ENCODE data around the gene LYPD6B. TPM values are rescaled to one million over a fixed set of nuclear protein-coding genes. Genes with fewer than 3 reads are reported as not detected.

Gene LYPD6B
- polyA plus RNA-seq, 1 of the 3 experiments (the other 2 are of a cell fraction), result 18.2 TPM

DNA sequence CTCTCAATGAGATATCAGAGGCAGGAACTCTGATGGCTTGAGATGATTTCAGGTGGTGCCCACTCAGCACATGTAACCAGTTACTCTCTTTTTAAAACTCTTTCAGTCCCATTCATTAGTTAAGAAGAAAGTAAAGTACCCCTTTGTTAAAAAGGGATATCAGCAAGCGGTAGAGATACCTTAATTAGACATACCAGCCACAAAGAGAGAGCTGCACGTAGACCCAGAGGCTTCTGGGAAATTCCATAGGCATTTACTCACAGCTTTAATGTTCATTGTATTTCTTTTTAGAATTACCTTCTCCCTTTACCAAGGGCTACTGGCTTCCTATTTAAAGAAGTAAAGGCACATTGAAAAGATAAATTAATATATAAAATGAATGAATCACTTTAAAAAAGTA, 63.3 kb downstream of the LYPD6B start:
- Histone ChIP-seq H3K36me3 (replicated peaks in 1 of 2; ENCODE audit: control insufficient read depth in 1 of 2, insufficient read depth in 2 of 2, low read length in 1 of 2) (no peaks in the 10 kb centered on the region), H3F3A (replicated peaks; ENCODE audit: insufficient read depth) (no peaks in the 10 kb centered on the region), H3K9me2 (no peaks in the 10 kb centered on the region), H3K9me3 (peaks cover 3% of the 10 kb centered on the region; the same call in 1 of the 2 replicates), H3K9ac (no peak overlapping the region), H3K4me1 (ENCODE audit: control insufficient read depth in 1 of 2, insufficient read depth in 2 of 2, low read depth in 1 of 2, low read length in 1 of 2) (peaks cover 0 to 6% of the 10 kb centered on the region in 2 experiments; a peak in 1 of 4 replicates), H2AFZ (ENCODE audit: low read depth) (no peak overlapping the region), H3K4me3 (ENCODE audit: low read depth in 2 of 2, low read length in 1 of 2) (no peak overlapping the region), H3K4me2 (no peak overlapping the region), H3K27me3 (ENCODE audit: insufficient read depth) (no peaks in the 10 kb centered on the region), H3K27ac (ENCODE audit: low read depth in 2 of 2, low read length in 1 of 2) (0 out of 4 replicates have a peak overlapping the region, but pooled peaks of 1 of the 2 experiments have one; percentile 3), H4K20me1 (ENCODE audit: insufficient read depth) (no peaks in the 10 kb centered on the region), H3K79me2 (ENCODE audit: insufficient read depth) (no peaks in the 10 kb centered on the region)
- ChIA-PET CTCF (interaction anchor here (1.4 kb wide), 1 partner anchor 459 kb away, joined by 3 read pairs; no protein-coding TSS in a partner anchor), POLR2A (no interaction called here)
- WGBS (ENCODE audit: low lambda C conversion rate), result 50% methylated on average over 2 of the region's 2 CpGs
- TF ChIP-seq REST (IDR thresholded peaks at IDR 0.05; ENCODE audit: low read depth, low read length), result no peak
- TF ChIP-seq MXI1 (IDR thresholded peaks at IDR 0.05; ENCODE audit: low read depth, low read length), result no peak
- TF ChIP-seq TEAD4 (IDR thresholded peaks at IDR 0.05; ENCODE audit: borderline replicate concordance, insufficient read depth), result no peak
- no peak for TF ChIP-seq RFX5 (IDR thresholded peaks at IDR 0.05; ENCODE audit: low read length)
- TF ChIP-seq YY1 (IDR thresholded peaks at IDR 0.05; ENCODE audit: low read depth), result no peak
- TF ChIP-seq, protein P1, sequence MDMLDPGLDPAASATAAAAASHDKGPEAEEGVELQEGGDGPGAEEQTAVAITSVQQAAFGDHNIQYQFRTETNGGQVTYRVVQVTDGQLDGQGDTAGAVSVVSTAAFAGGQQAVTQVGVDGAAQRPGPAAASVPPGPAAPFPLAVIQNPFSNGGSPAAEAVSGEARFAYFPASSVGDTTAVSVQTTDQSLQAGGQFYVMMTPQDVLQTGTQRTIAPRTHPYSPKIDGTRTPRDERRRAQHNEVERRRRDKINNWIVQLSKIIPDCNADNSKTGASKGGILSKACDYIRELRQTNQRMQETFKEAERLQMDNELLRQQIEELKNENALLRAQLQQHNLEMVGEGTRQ (IDR thresholded peaks at IDR 0.05; ENCODE audit: borderline replicate concordance, low read depth, low read length), result no peak
- no peak for TF ChIP-seq SIN3A (IDR thresholded peaks at IDR 0.05; ENCODE audit: borderline replicate concordance, low read depth, low read length)
- TF ChIP-seq TAF1 (IDR thresholded peaks at IDR 0.05; ENCODE audit: borderline replicate concordance, low read depth, low read length), result no peak
- no peak for TF ChIP-seq TCF12 (IDR thresholded peaks at IDR 0.05)
- TF ChIP-seq, protein P2, sequence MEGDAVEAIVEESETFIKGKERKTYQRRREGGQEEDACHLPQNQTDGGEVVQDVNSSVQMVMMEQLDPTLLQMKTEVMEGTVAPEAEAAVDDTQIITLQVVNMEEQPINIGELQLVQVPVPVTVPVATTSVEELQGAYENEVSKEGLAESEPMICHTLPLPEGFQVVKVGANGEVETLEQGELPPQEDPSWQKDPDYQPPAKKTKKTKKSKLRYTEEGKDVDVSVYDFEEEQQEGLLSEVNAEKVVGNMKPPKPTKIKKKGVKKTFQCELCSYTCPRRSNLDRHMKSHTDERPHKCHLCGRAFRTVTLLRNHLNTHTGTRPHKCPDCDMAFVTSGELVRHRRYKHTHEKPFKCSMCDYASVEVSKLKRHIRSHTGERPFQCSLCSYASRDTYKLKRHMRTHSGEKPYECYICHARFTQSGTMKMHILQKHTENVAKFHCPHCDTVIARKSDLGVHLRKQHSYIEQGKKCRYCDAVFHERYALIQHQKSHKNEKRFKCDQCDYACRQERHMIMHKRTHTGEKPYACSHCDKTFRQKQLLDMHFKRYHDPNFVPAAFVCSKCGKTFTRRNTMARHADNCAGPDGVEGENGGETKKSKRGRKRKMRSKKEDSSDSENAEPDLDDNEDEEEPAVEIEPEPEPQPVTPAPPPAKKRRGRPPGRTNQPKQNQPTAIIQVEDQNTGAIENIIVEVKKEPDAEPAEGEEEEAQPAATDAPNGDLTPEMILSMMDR (IDR thresholded peaks at IDR 0.05), result no peak
- TF ChIP-seq, protein P3, sequence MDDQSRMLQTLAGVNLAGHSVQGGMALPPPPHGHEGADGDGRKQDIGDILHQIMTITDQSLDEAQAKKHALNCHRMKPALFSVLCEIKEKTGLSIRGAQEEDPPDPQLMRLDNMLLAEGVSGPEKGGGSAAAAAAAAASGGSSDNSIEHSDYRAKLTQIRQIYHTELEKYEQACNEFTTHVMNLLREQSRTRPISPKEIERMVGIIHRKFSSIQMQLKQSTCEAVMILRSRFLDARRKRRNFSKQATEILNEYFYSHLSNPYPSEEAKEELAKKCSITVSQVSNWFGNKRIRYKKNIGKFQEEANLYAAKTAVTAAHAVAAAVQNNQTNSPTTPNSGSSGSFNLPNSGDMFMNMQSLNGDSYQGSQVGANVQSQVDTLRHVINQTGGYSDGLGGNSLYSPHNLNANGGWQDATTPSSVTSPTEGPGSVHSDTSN (IDR thresholded peaks at IDR 0.05), result no peak
- DNase-seq, result no peak

Measured in SK-N-SH (cell line).